Dedifferentiated amniotic fluid mesenchymal stem cell (primary cell): Measurements from ENCODE around the gene DCUN1D3.
"Not testable (repeated sequence)": the region's sequence is repeated elsewhere in the genome, so short reads cannot be mapped to it uniquely, and the experiment has no call there.

ENCODE experiments used
- DNase-seq: peaks from one replicate; pipeline ENCODE4 v3.0.0-alpha.2; 2016; ENCODE audit errors: extremely low spot score

Gene DCUN1D3

GRCh38 chr16:20900299-20901067, at the start of gene DCUN1D3, which contains the start of gene LYRM1:
Gene DCUN1D3 (minus strand): TSS chr16:20900358. CDS start chr16:20862538, 37,820 bp downstream.
Gene LYRM1 (plus strand): TSS chr16:20900771. CDS start chr16:20915556, 14,785 bp downstream.
- DNase-seq = peak; percentile 97

- no peak for DNase-seq
These were observed 49.5 kb upstream of the DCUN1D3 start for GRCh38 chr16:20949660-20950059.

GRCh38 chr16:20948444-20948843, 48.3 kb upstream of the DCUN1D3 start:
- DNase-seq = no peak

- no peak for DNase-seq
These were observed 46.0 kb upstream of the DCUN1D3 start for GRCh38 chr16:20946015-20946629.

GRCh38 chr16:20945575-20945875, 45.4 kb upstream of the DCUN1D3 start:
- not testable (repeated sequence) for DNase-seq

- DNase-seq = no peak
These were observed 44.9 kb upstream of the DCUN1D3 start for GRCh38 chr16:20944861-20945574.

GRCh38 chr16:20942256-20942655, 42.1 kb upstream of the DCUN1D3 start:
- DNase-seq = no peak

GRCh38 chr16:20941636-20941926, 41.4 kb upstream of the DCUN1D3 start:
- DNase-seq = no peak

- no peak for DNase-seq
These were observed 40.9 kb upstream of the DCUN1D3 start for GRCh38 chr16:20940871-20941635.

GRCh38 chr16:20939611-20940010, 39.5 kb upstream of the DCUN1D3 start:
- no peak for DNase-seq

GRCh38 chr16:20938426-20938825, 38.3 kb upstream of the DCUN1D3 start:
- DNase-seq = no peak

- no peak for DNase-seq
These were observed 37.6 kb upstream of the DCUN1D3 start for GRCh38 chr16:20937736-20938135.

- no peak for DNase-seq
These were observed 33.4 kb upstream of the DCUN1D3 start for GRCh38 chr16:20933589-20933988.

- DNase-seq = no peak
These were observed 31.0 kb upstream of the DCUN1D3 start for GRCh38 chr16:20931066-20931600.

- DNase-seq = no peak
These were observed 30.2 kb upstream of the DCUN1D3 start for GRCh38 chr16:20930365-20930690.

- DNase-seq = peak; percentile 28
These were observed 29.7 kb upstream of the DCUN1D3 start for GRCh38 chr16:20929676-20930364.

- no peak for DNase-seq
These were observed 28.7 kb upstream of the DCUN1D3 start for GRCh38 chr16:20928774-20929411.

GRCh38 chr16:20925751-20926150, 25.6 kb upstream of the DCUN1D3 start:
- no peak for DNase-seq

- DNase-seq = no peak
These were observed 23.7 kb upstream of the DCUN1D3 start for GRCh38 chr16:20923876-20924275.

GRCh38 chr16:20920799-20921198, 20.6 kb upstream of the DCUN1D3 start:
- no peak for DNase-seq

GRCh38 chr16:20920091-20920490, 19.9 kb upstream of the DCUN1D3 start:
- no peak for DNase-seq
